SU-DHL-6 (cell line): ENCODE results near the gene GFRAL.

ENCODE experiments used
- H2AFZ ChIP-seq: fragments of 200-600 bp; sonication (generic); 2 replicates; pipeline ENCODE4 v1.6.1; 2014; ENCODE audit warnings: low read depth, mild to moderate bottlenecking, moderate library complexity, mixed read lengths, antibody characterized with exemption, low read length; ENCODE audit not compliant: severe bottlenecking
- H3F3A ChIP-seq: fragments of 200-600 bp; shearing (Covaris generic); 2 replicates; pipeline ENCODE4 v1.6.0; 2016; ENCODE audit warnings: antibody characterized with exemption, mild to moderate bottlenecking; ENCODE audit not compliant: insufficient read depth
- H3K27ac ChIP-seq: fragments of 200-600 bp; sonication (generic); 2 replicates; pipeline ENCODE4 v1.5.1; 2016; ENCODE audit warnings: low read depth, mild to moderate bottlenecking, low read length, moderate library complexity, mixed read lengths
- H3K27me3 ChIP-seq: fragments of 200-600 bp; sonication (generic), shearing (Covaris generic); 2 replicates; pipeline ENCODE4 v1.6.0; 2014; ENCODE audit warnings: mild to moderate bottlenecking, low read length
- H3K36me3 ChIP-seq: fragments of 200-600 bp; sonication (generic); 2 replicates; pipeline ENCODE4 v1.6.1; 2014; ENCODE audit warnings: mild to moderate bottlenecking, low read length, mixed read lengths
- H3K4me2 ChIP-seq: fragments of 300-600, 200-600 bp; shearing (Covaris generic), sonication (generic); 2 replicates; pipeline ENCODE4 v1.6.0; 2014; ENCODE audit warnings: low read length, low read depth, mild to moderate bottlenecking; ENCODE audit not compliant: poor library complexity, severe bottlenecking
- H3K4me3 ChIP-seq: fragments of 200-600 bp; sonication (generic); 2 replicates; pipeline ENCODE4 v1.5.1; 2014; ENCODE audit warnings: antibody characterized with exemption, low read length, mild to moderate bottlenecking, mixed read lengths; ENCODE audit not compliant: insufficient read depth, poor library complexity, severe bottlenecking
- H3K79me2 ChIP-seq: fragments of 200-600 bp; sonication (generic); 2 replicates; pipeline ENCODE4 v1.6.1; 2014; ENCODE audit warnings: mild to moderate bottlenecking, low read length, moderate library complexity; ENCODE audit not compliant: insufficient read depth
- H3K9ac ChIP-seq: fragments of 200-600 bp; sonication (generic); 2 replicates; pipeline ENCODE4 v1.7.0; 2014; ENCODE audit warnings: mild to moderate bottlenecking, low read length
- H3K9me2 ChIP-seq: fragments of 200-600 bp; sonication (generic); replicated peaks from 2 replicates; pipeline ENCODE4 v1.6.1; 2014; ENCODE audit warnings: low read length; ENCODE audit not compliant: insufficient read depth
- H3K9me3 ChIP-seq: fragments of 200-600 bp; sonication (generic); 2 replicates; pipeline ENCODE4 v1.6.1; 2014; ENCODE audit warnings: low read length, mixed read lengths; ENCODE audit not compliant: insufficient read depth
- H4K20me1 ChIP-seq: fragments of 200-600 bp; sonication (generic); 2 replicates; pipeline ENCODE4 v1.6.1; 2014; ENCODE audit warnings: low read depth, mild to moderate bottlenecking, antibody characterized with exemption, low read length, moderate library complexity, mixed read lengths
- CTCF ChIP-seq: fragments of 200-600 bp; sonication (generic); IDR thresholded peaks from one replicate; pipeline ENCODE4 v1.5.1; 2017; ENCODE audit warnings: antibody characterized with exemption, mild to moderate bottlenecking, low read length, moderate library complexity; ENCODE audit not compliant: insufficient read depth, poor library complexity, severe bottlenecking
- EZH2phosphoT487 ChIP-seq: fragments of 200-600 bp; sonication (generic), shearing (Covaris generic); conservative IDR thresholded peaks from 2 replicates; pipeline ENCODE4 v1.6.1; 2018; ENCODE audit warnings: mild to moderate bottlenecking, antibody characterized with exemption, low read length, moderate library complexity, mixed read lengths

GFRAL gene

GRCh38 chr6:55388211-55388610 lies 60.9 kb downstream of the GFRAL start:
- no peak overlapping the region for H2AFZ ChIP-seq
- TF ChIP-seq EZH2phosphoT487, result no peak
- no peak for TF ChIP-seq CTCF
- H3K79me2 ChIP-seq, result no peaks in the 10 kb centered on the region
- H3K4me2 ChIP-seq, result no peak overlapping the region
- no peaks in the 10 kb centered on the region for H3F3A ChIP-seq
- no peaks in the 10 kb centered on the region for H3K9me2 ChIP-seq
- no peaks in the 10 kb centered on the region for H3K27me3 ChIP-seq
- no peaks in the 10 kb centered on the region for H4K20me1 ChIP-seq
- no peak overlapping the region for H3K9ac ChIP-seq
- no peaks in the 10 kb centered on the region for H3K9me3 ChIP-seq
- no peak overlapping the region for H3K27ac ChIP-seq
- H3K36me3 ChIP-seq, result no peaks in the 10 kb centered on the region
- no peak overlapping the region for H3K4me3 ChIP-seq

DNA sequence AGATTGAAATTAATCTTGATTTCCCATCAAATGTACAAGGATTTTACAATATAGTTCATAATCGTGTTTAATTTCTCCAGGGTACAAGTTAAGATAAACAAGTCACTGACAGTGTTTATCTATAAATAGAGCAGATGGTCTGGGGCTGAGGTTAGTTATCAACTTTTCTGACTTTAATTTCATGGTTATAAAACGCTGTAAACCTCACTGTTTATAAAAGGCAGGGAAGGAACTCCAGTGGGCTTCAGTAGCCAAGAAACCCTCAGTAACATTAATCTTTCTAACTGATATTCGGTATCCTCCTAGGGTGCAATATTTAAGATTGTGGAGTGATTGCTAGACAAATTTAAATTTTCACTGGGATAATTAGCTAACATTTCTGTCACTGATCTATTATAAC lies 68.6 kb downstream of the GFRAL start:
- H3K9ac ChIP-seq, result no peak overlapping the region
- H2AFZ ChIP-seq, result no peak overlapping the region
- H3K27me3 ChIP-seq, result no peaks in the 10 kb centered on the region
- no peaks in the 10 kb centered on the region for H3K9me2 ChIP-seq
- no peaks in the 10 kb centered on the region for H4K20me1 ChIP-seq
- H3F3A ChIP-seq, result no peaks in the 10 kb centered on the region
- no peak overlapping the region for H3K4me3 ChIP-seq
- no peaks in the 10 kb centered on the region for H3K36me3 ChIP-seq
- H3K79me2 ChIP-seq, result no peaks in the 10 kb centered on the region
- H3K9me3 ChIP-seq, result no peaks in the 10 kb centered on the region
- no peak overlapping the region for H3K4me2 ChIP-seq
- TF ChIP-seq CTCF, result no peak
- TF ChIP-seq EZH2phosphoT487, result no peak
- H3K27ac ChIP-seq, result no peak overlapping the region

DNA sequence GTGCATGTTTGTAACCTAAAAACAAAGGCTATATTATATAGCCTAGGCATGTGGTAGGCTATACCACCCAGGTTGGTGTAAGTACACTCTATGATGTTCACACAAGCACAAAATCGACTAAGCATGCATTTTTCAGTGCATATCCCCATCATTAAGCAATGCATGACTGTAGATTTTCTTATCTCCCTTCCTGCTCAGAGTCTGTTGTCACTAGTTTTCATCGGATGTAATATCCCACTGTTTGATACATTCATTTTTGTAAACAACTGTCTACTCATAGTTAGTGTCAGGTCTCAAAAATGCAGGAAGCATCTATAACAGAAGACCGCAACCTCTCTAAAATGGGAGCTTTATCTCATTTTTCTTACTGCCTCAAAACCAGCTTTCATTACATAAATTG lies 70.7 kb downstream of the GFRAL start:
- Histone ChIP-seq H3K36me3 (no peaks in the 10 kb centered on the region), H3K9me3 (no peaks in the 10 kb centered on the region), H4K20me1 (no peaks in the 10 kb centered on the region), H3K27ac (no peak overlapping the region), H3K4me3 (no peak overlapping the region), H2AFZ (no peak overlapping the region), H3K9me2 (no peaks in the 10 kb centered on the region), H3K9ac (no peak overlapping the region), H3K79me2 (no peaks in the 10 kb centered on the region), H3K27me3 (no peaks in the 10 kb centered on the region), H3K4me2 (no peak overlapping the region), H3F3A (no peaks in the 10 kb centered on the region)
- no peak for TF ChIP-seq EZH2phosphoT487

- Histone ChIP-seq H3F3A (no peaks in the 10 kb centered on the region), H3K27me3 (no peaks in the 10 kb centered on the region), H3K4me3 (no peak overlapping the region), H3K9me2 (no peaks in the 10 kb centered on the region), H3K79me2 (no peaks in the 10 kb centered on the region), H3K27ac (no peak overlapping the region), H3K9ac (no peak overlapping the region), H4K20me1 (no peaks in the 10 kb centered on the region), H3K36me3 (no peaks in the 10 kb centered on the region), H3K9me3 (no peaks in the 10 kb centered on the region), H2AFZ (no peak overlapping the region), H3K4me2 (no peak overlapping the region)
- TF ChIP-seq CTCF (no peak), EZH2phosphoT487 (no peak)
Measured at GRCh38 chr6:55399351-55399750, 72.1 kb downstream of the GFRAL start.
